ENCODE measurements around the gene KIF14.

DNA sequence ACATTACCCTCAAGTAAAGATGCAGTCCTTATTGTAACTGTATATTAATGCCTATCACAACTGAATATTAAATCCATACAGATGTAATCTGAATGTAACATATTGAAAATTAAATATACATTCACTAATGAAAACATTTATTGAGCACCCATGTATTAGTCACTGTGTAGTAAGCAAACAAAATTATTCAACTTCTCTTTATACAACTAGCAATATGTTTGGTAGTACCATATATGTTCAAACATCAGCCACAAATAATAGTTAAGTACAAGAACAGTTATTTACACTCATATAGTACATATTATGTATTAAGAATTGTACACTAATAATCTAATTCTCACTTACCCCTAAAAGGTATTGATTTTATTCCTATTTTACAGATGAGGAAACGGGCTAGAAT is 17.9 kb downstream of the KIF14 start:
- TF ChIP-seq MAFK (IDR thresholded peaks at IDR 0.05; ENCODE audit: low read depth, low read length) (no peak), MXI1 (IDR thresholded peaks at IDR 0.05; ENCODE audit: borderline replicate concordance, low read depth, low read length) (no peak)

All from IMR-90 (cell line).